HFFc6 (cell line): Measurements from ENCODE around the gene TSPAN15. TPM values are rescaled to one million over a fixed set of nuclear protein-coding genes. Genes with fewer than 3 reads are reported as not detected.

Experiments
- total RNA-seq, 6 experiments: library from RNA; stranded (reverse); fragmentation: NEBNext Ultra II Directional; extraction: Animal tissue kit (Norgen Biotek cat#: 25700); gene quantifications; 2 replicates in 1 of 6; 3 replicates in 5 of 6; pipeline ENCODE4 v1.2.3, GENCODE V29; 2021

Gene TSPAN15
- total RNA-seq, 6 experiments from 2014 or later, result 1.8 to 4.0 (median 2.1) TPM

Other genes starting within 250 kb of the TSPAN15 start
- gene HKDC1, start 231.1 kb upstream of the TSPAN15 start, total RNA-seq, result under 1 TPM; 0.09 to 0.54 (median 0.42) TPM
- 100 to 1,000 TPM; 149 to 158 (median 155) TPM for gene HK1, start 173.0 kb upstream of the TSPAN15 start, total RNA-seq
- not detected for gene TACR2, start 34.5 kb upstream of the TSPAN15 start, total RNA-seq
- gene NEUROG3, start 122.0 kb downstream of the TSPAN15 start, total RNA-seq, result not detected
- gene FAM241B, start 178.8 kb downstream of the TSPAN15 start, total RNA-seq, result under 1 TPM in 4 of 6 experiments, not detected in 2; 0.20 to 0.43 (median 0.30) TPM